HG03280 (cell line): ENCODE measurements around the gene CD1E.
"Not testable (repeated sequence)": the region's sequence is repeated elsewhere in the genome, so short reads cannot be mapped to it uniquely, and the experiment has no call there.

Experiments used
- ATAC-seq: cut with Tn5 transposase; IDR thresholded peaks from one replicate; pipeline ENCODE4 v1.9.1; 2021; ENCODE audit warnings: mild to moderate bottlenecking, moderate library complexity; ENCODE audit not compliant: unreplicated experiment

Gene CD1E

DNA sequence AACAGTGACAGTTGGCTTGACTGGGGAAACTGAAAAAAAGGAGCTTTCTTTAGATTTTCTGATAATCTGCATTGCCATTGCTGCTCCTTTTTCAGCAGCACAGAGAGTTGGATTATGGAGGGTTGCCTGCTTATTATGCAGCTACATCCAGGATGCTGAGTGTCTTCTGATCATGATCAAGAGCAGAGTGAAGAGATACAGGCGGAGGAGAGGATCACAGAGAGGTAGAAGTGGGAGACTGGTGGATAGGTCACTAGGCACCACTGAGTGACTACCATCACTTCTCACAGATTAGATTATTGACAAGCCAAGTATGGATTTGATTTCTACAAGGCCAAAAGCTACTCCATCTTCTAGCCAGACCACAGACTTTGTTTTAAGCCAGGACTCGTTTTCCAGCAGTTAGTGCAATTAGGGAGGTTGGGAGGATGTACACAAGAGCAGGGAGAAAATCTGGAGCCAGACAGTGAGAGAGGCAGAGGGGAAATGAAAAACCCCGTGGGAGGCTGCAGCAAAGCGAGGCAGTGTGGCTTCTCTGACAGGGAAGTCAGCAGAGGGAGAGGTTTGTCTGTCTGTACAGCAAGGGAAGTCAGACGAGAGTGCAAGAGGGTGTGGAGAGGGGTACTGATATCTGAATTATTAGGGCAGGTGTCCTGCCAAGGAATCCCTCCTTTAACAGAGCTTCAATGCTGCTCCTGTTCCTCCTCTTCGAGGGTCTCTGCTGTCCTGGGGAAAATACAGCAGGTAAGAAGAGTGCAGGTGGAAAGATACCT is at the start of gene CD1E:
TSS of gene CD1E (plus strand) at position 592 of the 773 bp plus-strand sequence. CDS start at position 687, 95 bp downstream.
- no peak for ATAC-seq

DNA sequence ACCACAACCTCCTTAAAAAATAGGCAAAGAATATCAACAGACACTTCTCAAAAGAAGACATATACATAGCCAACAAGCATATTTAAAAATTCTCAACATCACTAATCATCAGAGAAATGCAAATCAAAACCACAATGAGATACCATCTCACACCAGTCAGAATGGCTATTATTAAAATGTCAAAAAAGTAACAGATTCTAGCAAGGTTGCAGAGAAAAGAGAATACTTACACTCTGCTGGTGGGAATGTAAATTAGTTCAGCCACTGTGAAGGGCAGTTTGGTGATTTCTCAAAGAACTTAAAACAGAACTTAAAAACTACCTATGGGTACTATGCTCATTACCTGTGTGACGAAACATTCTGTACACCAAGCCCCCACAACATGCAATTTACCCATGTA is 43.1 kb upstream of the CD1E start:
- ATAC-seq, result no peak

DNA sequence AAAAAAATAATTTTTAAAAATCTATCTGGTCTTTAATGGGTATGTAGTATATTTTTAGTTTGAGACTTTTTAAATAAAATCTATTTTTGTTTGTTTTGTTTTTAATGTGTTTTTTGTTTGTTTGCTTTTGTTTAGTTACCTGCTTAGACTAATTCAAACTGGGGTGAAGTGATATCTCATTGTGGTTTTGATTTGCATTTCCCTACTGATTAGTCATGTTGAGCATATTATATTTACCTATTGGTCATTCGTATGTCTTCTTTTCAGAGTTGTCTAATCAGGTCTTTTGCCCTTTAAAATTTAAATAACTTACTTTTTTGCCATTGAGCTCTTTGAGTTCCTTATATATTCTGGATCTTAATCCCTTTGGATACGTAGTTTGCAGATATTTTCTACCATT is 42.6 kb upstream of the CD1E start:
- ATAC-seq, result no peak

DNA sequence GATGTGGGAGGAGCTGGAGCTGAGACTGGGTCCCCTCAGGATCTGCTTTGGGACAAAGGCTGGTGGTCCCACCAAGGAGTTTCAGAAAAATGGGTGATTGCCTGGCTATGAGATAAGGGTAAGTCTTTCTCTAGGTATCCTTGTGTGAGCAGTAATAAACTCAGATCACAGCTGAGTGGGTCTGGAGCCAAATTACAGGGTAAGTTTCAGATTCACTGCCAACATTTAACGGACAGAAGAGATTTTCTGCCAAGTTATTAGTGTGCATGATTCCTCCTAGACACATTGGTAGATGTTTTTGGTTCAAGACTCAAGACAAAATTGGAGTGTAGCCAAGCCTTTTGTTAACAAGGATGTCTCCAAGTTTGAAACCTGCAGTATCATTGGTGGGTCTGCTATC is 29.8 kb upstream of the CD1E start:
- no peak for ATAC-seq

DNA sequence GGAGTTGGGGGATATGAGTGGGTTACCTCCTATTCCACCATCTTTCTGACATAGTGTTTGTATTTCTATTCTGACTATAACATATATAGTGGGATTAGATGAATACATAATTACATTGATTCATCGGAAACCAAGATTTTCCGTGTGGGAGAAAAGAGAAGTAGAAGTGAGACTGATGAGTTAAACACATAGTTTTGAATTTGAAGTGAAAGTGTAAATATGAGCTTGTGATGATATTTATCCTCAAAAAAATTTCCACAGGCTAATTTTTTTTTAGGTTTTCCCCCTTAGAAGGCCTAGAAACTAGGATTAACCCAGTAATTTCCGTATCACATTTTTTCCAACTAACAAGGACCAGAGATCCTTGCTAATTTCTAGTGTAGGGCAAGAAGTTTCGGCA is 29.3 kb upstream of the CD1E start:
- ATAC-seq, result no peak

DNA sequence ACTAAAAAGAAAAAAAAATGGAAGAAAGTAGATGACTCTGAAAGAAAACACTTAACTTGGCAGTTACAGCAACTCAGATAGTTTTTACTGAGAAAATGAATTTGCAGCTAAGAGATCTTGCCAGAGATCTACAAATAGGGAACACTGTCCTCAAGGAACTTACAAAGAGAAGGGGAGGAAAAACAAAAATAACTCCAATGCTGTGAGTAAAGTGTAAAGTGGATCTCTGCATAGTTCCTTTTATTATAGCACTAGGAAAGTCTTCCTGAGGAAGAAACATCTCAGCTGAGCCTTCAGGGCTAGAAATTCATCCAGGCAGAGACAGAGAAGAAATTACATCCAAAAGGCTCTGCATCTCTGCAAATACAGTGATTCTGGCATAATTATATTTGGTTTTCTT is 26.2 kb upstream of the CD1E start:
- ATAC-seq, result no peak

DNA sequence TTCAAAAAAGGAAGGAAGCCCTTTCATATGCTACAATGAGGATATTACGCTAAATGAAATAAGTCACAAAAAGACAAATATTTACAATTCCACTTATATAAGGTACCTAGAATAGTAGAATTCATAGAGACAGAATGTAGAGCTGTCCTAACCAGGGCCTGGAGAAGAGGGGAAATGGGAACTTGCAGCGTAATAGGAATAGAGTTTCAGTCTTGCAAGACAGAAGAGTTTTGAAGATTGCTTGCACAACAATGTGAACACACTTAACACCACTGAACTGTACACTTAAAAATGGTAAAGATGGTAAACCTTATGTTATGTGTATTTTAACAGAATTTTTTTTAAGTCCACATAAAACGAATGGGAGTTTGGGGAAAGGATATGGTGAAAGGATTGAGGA is 25.3 kb upstream of the CD1E start:
- ATAC-seq, result no peak

DNA sequence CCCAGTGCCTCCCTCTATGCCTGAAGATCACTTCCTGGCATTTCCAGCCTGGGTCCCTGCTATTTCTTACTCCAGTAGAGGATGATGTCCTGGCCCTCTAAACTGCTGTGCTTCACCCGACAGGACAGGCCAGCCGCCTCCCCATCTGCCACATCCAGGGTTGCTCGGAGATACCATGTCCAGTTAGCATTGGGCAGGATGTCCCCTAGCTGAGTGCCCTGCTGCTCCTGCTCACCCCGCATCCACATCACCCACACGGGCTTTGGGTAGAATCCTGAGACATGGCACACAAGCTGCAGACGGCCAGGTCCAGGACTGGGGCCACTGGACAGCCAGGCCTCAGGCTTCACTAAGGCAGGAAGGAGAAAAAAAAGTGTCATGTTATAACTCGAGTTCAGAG is 24.4 kb upstream of the CD1E start:
- ATAC-seq, result no peak

DNA sequence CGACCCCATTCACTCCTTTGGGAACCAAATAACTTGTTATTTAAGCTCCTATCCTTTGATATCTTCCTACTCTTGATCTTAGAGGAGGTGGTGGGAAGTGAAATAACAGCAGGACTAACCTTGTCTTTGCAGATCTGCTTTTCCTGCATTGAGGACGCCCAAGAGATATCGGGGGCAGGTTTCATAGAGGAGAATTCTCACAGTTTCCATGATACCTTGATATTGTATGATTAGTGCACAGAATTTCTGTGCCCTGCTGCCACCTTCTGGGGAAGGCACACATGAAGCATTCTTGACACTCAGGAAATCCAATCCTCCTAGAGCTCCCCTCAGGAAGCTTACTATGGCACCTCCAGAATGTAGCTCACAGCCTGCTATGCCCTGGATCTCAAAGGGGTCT is 24.0 kb upstream of the CD1E start:
- no peak for ATAC-seq

DNA sequence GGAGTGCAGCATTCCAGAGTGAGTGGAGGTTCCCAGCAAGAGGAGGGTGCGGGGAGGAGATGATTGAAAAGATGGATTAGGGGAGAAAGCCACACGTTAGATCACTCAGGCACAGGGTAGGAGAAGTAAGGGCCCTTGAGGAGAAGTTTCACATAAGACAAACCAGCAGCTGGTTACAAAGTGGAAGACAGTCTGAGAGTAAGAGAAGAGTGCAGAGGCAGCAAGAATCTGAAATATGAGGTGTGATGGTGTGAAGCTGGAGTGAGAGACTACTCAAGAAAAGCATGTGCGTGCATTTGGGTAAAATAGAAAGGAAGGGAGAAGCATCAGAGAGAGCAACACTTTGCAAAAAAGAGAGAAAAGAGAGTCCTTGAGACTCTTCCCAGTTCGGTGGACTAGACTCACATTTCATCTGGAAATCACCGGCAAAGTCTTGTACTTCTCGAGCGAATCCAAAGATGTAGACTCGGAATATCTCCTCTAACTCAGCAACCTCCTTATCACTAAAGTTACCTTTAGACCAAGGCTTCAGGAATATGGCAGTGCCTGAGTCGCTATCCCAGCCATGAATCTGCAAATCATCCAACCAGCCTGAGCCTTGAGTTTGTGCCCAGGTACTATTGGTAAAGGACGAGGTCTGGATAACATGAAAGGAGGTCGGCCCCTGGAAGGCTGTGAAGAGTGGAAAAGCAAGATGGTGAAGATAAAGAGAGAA is 23.1 kb upstream of the CD1E start:
- no peak for ATAC-seq

DNA sequence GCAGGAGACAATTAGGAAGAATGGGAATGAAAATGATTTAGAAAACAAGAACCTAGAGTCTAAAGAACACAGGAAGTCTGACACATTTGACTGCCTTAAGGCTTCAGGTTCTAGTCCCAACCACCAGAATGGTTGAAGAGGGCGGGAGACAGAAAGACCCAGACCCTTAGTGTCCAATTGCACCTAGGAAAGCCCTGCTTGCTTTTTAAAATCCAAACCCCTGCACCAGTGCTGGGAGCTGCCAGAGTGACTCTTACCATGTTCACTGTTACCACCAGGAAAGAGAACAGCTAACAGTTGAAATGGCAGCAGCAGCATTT is 22.6 kb upstream of the CD1E start:
- ATAC-seq, result no peak

DNA sequence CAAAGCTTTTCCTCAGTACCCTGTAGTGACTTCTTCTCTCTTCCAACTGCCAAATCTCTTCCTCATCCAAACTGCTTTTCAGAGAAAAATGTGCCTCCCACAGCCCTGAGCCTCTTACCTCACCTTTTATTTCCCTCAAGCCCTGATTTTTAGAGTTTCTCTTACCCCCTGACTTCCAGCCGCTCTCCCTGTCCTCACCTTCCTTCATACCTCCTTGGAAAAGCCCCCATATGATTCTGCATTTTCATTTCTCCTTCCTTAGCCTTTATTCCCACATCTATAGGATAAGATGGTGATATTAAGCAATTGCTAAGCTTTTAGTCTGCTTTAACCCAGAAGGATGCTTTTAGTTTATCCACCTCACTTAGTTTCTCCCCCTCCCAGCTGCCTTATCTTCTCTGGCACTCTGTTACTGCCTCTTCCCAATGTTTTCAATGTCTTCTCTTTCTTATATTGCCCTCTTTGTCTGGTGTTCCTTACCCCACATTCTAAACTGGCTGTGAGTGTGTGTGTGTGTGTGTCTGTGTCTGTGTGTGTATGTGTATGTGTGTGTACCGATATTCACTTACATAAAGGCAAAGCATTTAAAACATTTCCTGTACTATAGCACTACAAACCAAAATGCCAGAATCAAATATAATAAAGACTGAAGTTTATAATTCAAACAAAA is 22.1 kb upstream of the CD1E start, which contains the start of gene CD1B:
TSS of gene CD1B (minus strand) at position 51 of the 670 bp plus-strand sequence. CDS start 108 bp downstream, outside the sequence.
- ATAC-seq, result no peak

DNA sequence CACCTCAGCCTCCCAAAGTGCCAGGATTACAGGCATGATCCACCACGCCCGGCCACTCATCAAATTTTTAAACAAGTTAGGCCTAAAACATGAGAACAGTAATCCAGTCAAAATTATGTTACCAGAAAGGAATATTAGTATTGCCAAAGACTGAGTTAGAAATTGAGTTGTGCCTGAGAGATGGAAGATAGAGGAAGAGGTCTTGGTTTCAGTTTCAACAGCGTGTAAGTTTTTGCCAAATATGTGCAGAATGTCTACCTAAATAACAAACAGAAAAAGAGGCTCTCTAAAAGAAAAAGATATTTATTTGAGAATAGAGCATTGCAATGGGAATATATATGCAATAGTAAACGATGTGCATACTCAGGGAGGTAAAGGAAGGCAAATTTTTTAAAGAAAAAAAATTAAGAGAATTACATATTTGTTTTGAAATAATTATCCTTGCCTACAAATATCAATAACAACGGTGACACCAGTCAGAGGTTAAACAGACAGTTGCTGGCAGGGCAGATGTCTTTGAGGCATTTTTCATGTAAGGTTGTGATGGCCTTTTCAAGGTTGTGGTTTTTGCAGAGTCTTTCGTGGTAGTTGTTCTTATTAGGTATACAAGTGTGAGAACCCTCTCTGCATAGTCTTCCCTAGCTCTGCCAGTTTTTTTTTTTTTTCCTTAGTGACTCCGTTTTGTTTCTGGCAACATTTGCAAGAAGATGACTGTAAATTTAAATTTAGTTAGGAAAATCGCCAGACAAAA is 20.1 kb upstream of the CD1E start:
- no peak for ATAC-seq

DNA sequence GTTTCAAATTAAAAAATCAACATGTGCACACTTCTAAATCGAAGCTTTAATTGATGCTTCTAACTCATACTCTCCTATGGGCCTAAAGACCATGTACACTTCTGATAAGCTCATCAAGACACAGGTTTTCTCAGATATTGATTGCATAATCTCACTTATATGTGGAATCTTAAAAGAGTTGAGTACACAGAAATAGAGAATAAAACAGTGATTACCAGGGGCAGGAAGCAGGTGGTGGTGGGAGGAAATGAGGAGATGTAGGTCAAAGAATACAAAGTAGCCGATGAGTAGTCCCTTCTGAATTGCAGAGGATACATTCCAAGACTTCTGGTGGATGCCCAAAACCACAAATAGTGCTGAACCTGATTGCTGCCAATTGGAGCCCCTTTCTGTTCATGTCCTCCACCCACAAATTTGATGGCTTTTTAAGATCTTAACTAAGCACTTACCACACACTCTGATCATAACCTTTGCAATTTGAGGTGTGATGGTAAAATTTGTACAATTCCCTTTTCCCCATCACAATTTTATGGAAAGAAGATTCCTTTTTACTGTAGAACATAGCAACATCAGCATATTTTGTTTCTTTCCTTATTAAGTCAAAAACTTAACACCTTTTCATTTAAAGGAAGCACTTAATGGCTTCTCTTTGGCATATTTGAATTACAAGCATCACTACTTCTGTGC is 19.0 kb upstream of the CD1E start:
- ATAC-seq, result no peak

DNA sequence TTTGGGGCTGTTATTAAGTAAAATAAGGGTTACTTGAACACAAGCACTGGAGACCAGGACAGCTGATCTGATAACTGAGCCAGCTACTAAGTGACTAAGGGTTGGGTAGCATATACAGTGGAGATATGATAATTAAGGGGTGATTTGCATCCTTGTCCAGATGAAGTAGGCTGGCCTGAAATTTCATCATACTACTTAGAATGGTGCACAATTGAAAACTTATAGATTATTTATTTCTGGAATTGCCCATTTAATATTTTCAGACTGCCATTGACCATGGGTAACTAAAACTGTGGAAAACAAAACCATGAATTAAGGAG is 18.5 kb upstream of the CD1E start:
- no peak for ATAC-seq

DNA sequence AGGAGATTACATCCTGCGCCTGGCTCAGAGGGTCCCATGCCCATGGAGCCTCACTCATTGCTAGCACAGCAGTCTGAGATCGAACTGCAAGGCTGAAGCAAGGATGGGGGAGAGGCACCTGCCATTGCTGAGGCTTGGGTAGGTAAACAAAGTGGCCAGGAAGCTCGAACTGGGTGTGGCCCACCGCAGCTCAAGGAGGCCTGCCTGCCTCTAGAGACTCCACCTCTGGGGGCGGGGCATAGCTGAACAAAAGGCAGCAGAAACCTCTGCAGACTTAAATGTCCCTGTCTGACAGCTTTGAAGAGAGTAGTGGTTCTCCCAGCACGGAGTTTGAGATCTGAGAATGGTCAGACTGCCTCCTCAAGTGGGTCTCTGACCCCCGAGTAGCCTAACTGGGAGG is 17.3 kb upstream of the CD1E start:
- ATAC-seq, result not testable (repeated sequence)

DNA sequence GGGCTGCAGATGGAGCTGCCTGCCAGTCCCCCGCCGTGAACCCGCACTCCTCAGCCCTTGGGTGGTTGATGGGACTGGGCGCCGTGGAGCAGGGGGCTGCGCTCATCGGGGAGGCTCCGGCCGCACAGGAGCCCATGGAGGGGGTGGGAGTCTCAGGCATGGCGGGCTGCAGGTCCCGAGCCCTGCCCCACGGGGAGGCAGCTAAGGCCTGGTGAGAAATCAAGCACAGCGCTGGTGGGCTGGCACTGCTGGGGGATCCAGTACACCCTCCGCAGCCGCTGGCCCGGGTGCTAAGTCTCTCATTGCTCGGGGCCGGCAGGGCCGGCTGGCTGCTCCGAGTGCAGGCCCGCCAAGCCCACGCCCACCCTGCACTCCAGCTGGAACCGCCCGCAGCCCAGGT is 4.7 kb upstream of the CD1E start:
- not testable (repeated sequence) for ATAC-seq

DNA sequence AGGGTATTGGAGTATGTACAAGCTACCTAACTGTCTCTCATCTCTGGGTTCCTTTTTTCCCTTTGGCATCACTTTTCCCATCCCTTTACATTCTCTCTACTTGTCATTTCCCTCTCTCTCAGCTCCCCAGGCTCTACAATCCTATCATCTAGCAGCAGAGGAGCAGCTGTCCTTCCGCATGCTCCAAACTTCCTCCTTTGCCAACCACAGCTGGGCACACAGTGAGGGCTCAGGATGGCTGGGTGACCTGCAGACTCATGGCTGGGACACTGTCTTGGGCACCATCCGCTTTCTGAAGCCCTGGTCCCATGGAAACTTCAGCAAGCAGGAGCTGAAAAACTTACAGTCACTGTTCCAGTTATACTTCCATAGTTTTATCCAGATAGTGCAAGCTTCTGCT is 561 bp downstream of the CD1E start:
- ATAC-seq, result no peak

DNA sequence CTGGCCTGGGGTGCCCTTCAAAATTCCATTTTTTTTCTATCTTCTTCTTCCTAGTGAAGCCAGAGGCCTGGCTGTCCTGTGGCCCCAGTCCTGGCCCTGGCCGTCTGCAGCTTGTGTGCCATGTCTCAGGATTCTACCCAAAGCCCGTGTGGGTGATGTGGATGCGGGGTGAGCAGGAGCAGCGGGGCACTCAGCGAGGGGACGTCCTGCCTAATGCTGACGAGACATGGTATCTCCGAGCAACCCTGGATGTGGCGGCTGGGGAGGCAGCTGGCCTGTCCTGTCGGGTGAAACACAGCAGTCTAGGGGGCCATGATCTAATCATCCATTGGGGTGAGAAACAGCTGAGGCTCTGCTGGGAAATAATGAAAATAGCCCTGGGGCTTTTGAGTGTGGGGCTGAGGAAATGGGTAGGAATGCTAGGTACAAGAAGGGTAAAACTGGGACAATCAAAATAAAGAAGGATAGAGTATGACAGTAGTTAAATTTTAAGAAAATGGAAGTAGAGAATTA is 2.1 kb downstream of the CD1E start:
- no peak for ATAC-seq

DNA sequence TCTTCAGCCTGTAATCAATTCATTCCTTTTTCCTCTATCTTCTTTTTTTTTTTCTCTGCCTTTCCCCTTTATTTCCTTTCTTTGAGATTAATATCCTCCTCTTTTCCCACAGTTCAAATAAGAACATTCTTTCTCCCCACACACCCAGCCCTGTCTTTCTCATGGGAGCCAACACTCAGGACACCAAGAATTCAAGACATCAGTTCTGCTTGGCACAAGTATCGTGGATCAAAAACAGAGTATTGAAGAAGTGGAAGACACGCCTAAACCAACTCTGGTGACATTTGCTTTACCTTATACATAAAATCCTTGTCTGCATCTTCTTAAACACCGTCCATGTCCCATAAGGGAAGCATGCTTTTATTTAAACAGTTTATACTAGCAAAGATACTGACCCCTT is 2.9 kb downstream of the CD1E start:
- ATAC-seq, result no peak

DNA sequence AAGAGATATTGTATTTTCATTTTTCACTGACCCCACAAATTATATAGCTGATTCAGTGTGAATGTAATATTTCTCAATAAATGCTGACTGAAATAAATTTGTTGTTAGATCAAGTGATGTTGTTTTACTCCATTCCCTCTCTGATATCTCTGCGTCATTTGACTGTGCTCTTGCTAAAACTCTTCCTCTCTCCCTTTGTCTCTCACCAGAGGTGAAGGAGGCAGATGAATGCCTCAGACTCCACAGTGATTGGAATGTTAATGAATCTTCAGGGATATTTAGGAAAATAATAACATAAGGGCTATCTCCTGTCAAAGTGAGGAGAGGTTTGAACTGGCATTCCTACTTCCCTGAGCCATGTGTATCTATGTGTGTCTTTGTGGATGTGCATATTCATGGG is 3.7 kb downstream of the CD1E start:
- ATAC-seq, result no peak
